NB4 (cell line): ENCODE results near the gene IBA57.

Experiments
- DNase-seq: peaks from one replicate; pipeline ENCODE4 v3.0.0; 2010; ENCODE audit warnings: low read depth
- H3K4me3 ChIP-seq: one replicate; pipeline ENCODE4 v1.5.1; 2011; ENCODE audit warnings: mild to moderate bottlenecking, low read depth, low read length, moderate library complexity
- CTCF ChIP-seq: IDR thresholded peaks from one replicate; pipeline ENCODE4 v1.5.1; 2012; ENCODE audit warnings: low read depth, low read length
- MYC ChIP-seq: IDR thresholded peaks from 2 replicates; pipeline ENCODE4 v1.6.1; 2011; ENCODE audit warnings: low read depth, low read length
- POLR2A ChIP-seq: IDR thresholded peaks from 2 replicates; pipeline ENCODE4 v1.6.1; 2011; ENCODE audit warnings: mild to moderate bottlenecking; ENCODE audit not compliant: insufficient read length; ENCODE audit errors: extremely low read depth
- TF ChIP-seq, protein P1 (sequence below): IDR thresholded peaks from 2 replicates; pipeline ENCODE4 v1.6.1; 2011; ENCODE audit warnings: low read depth, low read length

Gene IBA57

GRCh38 chr1:228198977-228199590, 33.5 kb downstream of the IBA57 start:
- TF ChIP-seq MYC (no peak), POLR2A (no peak), CTCF (no peak)
- TF ChIP-seq, protein P1, sequence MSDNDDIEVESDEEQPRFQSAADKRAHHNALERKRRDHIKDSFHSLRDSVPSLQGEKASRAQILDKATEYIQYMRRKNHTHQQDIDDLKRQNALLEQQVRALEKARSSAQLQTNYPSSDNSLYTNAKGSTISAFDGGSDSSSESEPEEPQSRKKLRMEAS, result no peak

GRCh38 chr1:228204958-228205357, 39.4 kb downstream of the IBA57 start:
- no peak for DNase-seq
- H3K4me3 ChIP-seq, result no peak overlapping the region
- TF ChIP-seq MYC (no peak), POLR2A (no peak), CTCF (no peak)
- TF ChIP-seq, protein P1, result no peak

More at GRCh38 chr1:228198977-228199590, 33.5 kb downstream of the IBA57 start:
- no peak for DNase-seq
- H3K4me3 ChIP-seq, result no peak overlapping the region

DNA sequence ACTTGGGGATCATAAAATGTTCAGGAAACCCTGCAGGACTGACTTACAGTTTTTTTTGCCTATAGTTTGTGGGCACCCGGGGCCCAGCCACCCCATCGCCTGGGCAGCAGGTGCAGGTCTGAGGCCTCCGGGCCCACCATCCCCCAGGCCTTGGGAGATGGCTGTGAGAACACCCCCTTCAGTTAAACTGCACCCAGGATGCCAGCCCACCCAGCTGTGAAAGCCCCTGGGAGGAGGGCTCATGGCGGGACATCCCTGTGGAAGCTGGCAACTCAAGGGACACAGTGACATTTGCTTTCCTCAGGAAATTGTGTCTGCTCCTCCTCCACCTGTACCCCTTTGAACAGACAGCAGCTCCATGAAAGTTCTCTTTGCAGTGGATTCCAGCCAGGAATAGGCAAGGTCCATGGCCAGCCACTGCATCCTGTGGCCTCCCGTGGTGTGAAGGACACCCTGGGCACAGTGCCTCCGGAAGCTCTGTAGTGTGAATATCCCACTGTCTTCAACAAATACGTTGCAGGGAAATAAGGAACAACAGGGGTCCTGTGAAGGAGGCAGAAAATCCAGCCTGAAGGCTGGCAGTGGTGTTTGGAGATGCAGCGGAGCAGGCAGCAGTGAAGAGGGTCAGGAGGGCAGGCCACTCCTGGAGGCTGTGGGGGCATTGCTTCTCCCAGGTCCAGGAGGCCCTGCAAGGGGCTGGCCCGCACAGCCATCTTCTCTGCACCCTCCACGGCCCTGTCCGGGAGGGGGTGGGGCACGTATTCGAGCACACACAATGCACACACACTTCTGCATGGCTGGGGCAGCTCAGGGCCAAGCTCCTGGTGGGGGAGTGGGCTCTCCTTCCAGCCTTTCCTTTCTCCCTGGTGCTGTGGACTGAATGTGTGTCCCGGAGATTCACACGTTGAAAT, 40.2 kb downstream of the IBA57 start:
- no peak for DNase-seq
- TF ChIP-seq CTCF, result no peak
- TF ChIP-seq MYC, result no peak
- TF ChIP-seq, protein P1, result no peak
- TF ChIP-seq POLR2A, result no peak
- no peak overlapping the region for H3K4me3 ChIP-seq

DNA sequence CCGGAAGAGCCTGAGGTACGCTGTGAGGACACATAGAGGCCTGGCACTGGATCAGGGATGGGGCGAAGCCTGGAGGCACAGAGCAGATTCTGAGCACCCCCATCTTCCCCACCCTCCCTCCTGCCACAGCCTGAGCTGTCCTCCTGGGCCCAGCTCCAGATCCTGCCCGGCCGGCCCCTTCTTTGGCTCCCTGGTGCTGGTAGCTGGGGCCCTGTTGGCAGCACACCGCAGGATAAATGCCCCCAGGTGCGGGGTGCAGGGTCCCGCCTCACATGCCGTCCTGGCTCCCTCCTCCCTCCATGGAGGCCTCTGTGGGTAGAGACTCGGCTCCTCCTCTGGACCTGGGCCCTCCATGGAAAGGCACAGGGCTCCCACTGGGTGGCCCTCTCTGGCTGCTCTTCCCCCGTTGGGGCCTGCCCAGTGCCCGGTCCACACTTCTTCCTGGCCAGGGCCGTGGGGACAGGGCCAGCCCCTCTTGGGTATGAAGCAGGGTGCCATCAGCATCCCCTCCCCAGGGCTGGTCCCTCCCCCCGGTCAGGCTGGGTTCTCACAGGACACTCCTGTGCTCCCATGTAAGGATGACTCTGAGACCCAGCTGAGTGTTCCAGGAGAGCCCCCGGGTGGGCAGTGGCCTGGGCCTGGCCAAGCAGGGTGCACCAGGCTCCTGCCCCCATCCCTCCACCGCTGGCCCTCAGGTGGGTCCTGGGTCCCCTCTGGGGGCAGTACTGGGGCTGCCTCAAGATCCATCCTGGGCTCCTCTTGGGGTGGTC, 41.2 kb downstream of the IBA57 start:
- DNase-seq, result no peak
- no peak overlapping the region for H3K4me3 ChIP-seq
- TF ChIP-seq, protein P1, result no peak
- TF ChIP-seq CTCF (no peak), MYC (no peak), POLR2A (no peak)

GRCh38 chr1:228207381-228207810, 41.8 kb downstream of the IBA57 start:
- no peak overlapping the region for H3K4me3 ChIP-seq
- no peak for DNase-seq
- TF ChIP-seq MYC (no peak), POLR2A (no peak), CTCF (no peak)
- TF ChIP-seq, protein P1, result no peak
